Activated effector memory CD4-positive, alpha-beta T cell treated with Interleukin-2 at 50 U/mL for 16 hours (primary cell): ENCODE measurements around the gene BAIAP2L2.
"Not testable (repeated sequence)": the region's sequence is repeated elsewhere in the genome, so short reads cannot be mapped to it uniquely, and the experiment has no call there.

ENCODE experiments used
- DNase-seq: peaks from one replicate; pipeline ENCODE4 v3.0.0-alpha.2; 2020

Gene BAIAP2L2

GRCh38 chr22:38066381-38067027 is 44.0 kb downstream of the BAIAP2L2 start:
- no peak for DNase-seq

GRCh38 chr22:38065539-38065938 is 44.9 kb downstream of the BAIAP2L2 start:
- no peak for DNase-seq

GRCh38 chr22:38062791-38063190 is 47.7 kb downstream of the BAIAP2L2 start:
- DNase-seq: no peak

GRCh38 chr22:38056969-38057891 is 53.3 kb downstream of the BAIAP2L2 start, which contains the start of gene PICK1:
Gene PICK1, plus strand, starts transcription at chr22:38057404. Its CDS starts 406 bp downstream, at chr22:38057810.
- DNase-seq: peak; percentile 67

GRCh38 chr22:38051900-38052862 is 58.3 kb downstream of the BAIAP2L2 start:
- peak; percentile 57 for DNase-seq

- no peak for DNase-seq
These were observed 59.2 kb downstream of the BAIAP2L2 start for GRCh38 chr22:38051261-38051660.

GRCh38 chr22:38050720-38051119 is 59.8 kb downstream of the BAIAP2L2 start:
- DNase-seq: no peak

- no peak for DNase-seq
These were observed 60.5 kb downstream of the BAIAP2L2 start for GRCh38 chr22:38049812-38050619.

- DNase-seq: no peak
These were observed 64.3 kb downstream of the BAIAP2L2 start for GRCh38 chr22:38046070-38046748.

- no peak for DNase-seq
These were observed 67.1 kb downstream of the BAIAP2L2 start for GRCh38 chr22:38043151-38044039.

- no peak for DNase-seq
These were observed 68.0 kb downstream of the BAIAP2L2 start for GRCh38 chr22:38042488-38042790.

GRCh38 chr22:38041760-38042487 is 68.6 kb downstream of the BAIAP2L2 start:
- DNase-seq: no peak

- DNase-seq: no peak
These were observed 69.3 kb downstream of the BAIAP2L2 start for GRCh38 chr22:38040953-38041759.

- no peak for DNase-seq
These were observed 71.3 kb downstream of the BAIAP2L2 start for GRCh38 chr22:38038890-38039812.

- no peak for DNase-seq
These were observed 72.1 kb downstream of the BAIAP2L2 start for GRCh38 chr22:38038426-38038825.

- not testable (repeated sequence) for DNase-seq
These were observed 72.9 kb downstream of the BAIAP2L2 start for GRCh38 chr22:38037367-38038150.
